ENCODE data around the gene MEIOSIN. TPM values are rescaled to one million over a fixed set of nuclear protein-coding genes. Genes with fewer than 3 reads are reported as not detected.

The MEIOSIN gene
- total and polyA plus RNA-seq, 2 of the 13 experiments (the other 11 are each of a cell fraction or from before 2014, with no cell fraction given): not detected

DNA sequence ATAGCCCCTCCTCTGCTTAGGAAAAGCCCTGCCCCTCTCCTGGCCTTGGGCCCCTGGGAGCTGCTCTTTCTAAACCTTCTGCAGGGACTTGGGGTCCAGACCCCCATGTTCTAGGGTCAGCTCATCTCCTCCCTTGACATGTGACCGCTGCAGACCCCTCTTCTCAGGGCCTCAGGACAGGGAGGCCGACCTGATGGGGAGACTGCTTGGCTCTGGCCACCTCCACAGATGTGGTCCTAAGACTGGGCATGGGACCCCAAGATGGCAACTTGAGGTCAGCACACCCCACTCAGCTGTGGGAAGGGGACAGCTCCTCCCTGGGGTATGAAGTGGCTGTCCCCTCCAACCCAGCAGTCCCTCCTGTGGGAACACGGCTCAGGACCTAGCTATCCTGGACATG lies 39.7 kb downstream of the MEIOSIN start:
- no peak for FAIRE-seq
- ChIA-PET CTCF (ENCODE audit: low intra/inter-chr PET ratio, low total read pairs) (no interaction called here), POLR2A (interaction anchor here (1.2 to 1.4 kb wide), 2 partner anchors 9 to 20 kb away, joined by 3 to 5 read pairs; partner anchors contain the start of genes DMPK and DMWD)

DNA sequence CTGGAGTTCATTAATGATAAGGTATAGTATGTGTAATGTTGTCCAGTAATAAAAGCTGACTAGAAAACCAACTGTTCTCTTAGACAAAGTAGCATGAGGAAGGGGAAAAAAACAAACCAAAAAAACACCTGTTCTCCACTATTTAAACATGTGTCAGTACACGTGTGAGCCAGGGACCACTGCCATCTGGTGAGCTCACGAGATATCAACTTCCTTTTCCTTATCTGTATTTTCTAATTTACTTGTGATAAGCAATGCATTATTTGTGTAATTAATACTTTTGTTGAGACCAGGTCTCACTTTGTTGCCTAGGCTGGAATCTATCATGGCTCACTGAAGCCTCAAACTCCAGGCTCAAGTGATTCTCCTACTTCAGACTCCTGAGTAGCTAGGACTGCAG lies 40.1 kb downstream of the MEIOSIN start:
- Histone ChIP-seq H3K9ac (ENCODE audit: insufficient read depth, low read depth, low read length) (no peak overlapping the region), H3K36me3 (replicated peaks in 1 of 2; ENCODE audit: control insufficient read depth in 1 of 2, insufficient read depth in 2 of 2, low read length in 2 of 2) (peaks cover 2 to 4% of the 10 kb centered on the region in 2 experiments; a peak in 2 of 5 replicates), H3K79me2 (ENCODE audit: insufficient read depth, low read length) (no peaks in the 10 kb centered on the region), H3K4me2 (ENCODE audit: low read depth, low read length) (no peak overlapping the region), H4K20me1 (ENCODE audit: insufficient read depth, low read length) (no peaks in the 10 kb centered on the region), H3K4me3 (replicated peaks in 1 of 3; ENCODE audit: insufficient read depth in 1 of 3, low read depth in 2 of 3, low read length in 3 of 3) (no peak overlapping the region), H3K27ac (ENCODE audit: extremely low read length, insufficient read depth, low read length) (no peak overlapping the region), H3K9me3 (ENCODE audit: low read length) (no peaks in the 10 kb centered on the region), H3K4me1 (ENCODE audit: insufficient read depth, low read length) (peaks cover 18% of the 10 kb centered on the region), H3K27me3 (ENCODE audit: control insufficient read depth in 1 of 2, insufficient read depth in 2 of 2, low read length in 2 of 2) (no peaks in the 10 kb centered on the region), H2AFZ (ENCODE audit: low read length) (no peak overlapping the region)
- intact Hi-C loops (cut with micrococcal nuclease; ENCODE audit: unreplicated experiment): no loop called here
- no peak for DNase-seq (ENCODE audit: low spot score)
- BruUV-seq (replicated peaks): no TSS peak
- FAIRE-seq: no peak
- CTCF ChIA-PET (ENCODE audit: low intra/inter-chr PET ratio, low total read pairs): no interaction called here
- ATAC-seq: no peak
- POLR2A ChIA-PET: no interaction called here
- TF ChIP-seq MNT (IDR thresholded peaks at IDR 0.05) (0 out of 2 replicates have a peak, but pooled peaks have one; percentile 31), SRSF9 (IDR thresholded peaks at IDR 0.05; ENCODE audit: borderline replicate concordance, insufficient read depth, low read depth, low read length, poor library complexity, severe bottlenecking) (no peak), PRDM10 (CRISPR knock-in tag; IDR thresholded peaks at IDR 0.05; ENCODE audit: low read depth) (no peak)
- 90% methylated on average over 2 of the region's 2 CpGs for WGBS (ENCODE audit: low lambda C conversion rate)
- in situ Hi-C loops (cut with HindIII; ENCODE audit: extremely low pct_ligation_motif_present, low pct_unique_long_range_greater_than_20kb): no loop called here

More for the DNA sequence above, 39.7 kb downstream of the MEIOSIN start:
- Histone ChIP-seq H3K27ac (ENCODE audit: extremely low read length, insufficient read depth, low read length) (no peak overlapping the region), H3K36me3 (replicated peaks in 1 of 2; ENCODE audit: control insufficient read depth in 1 of 2, insufficient read depth in 2 of 2, low read length in 2 of 2) (peaks cover 2 to 4% of the 10 kb centered on the region in 2 experiments; a peak in 2 of 5 replicates), H3K79me2 (ENCODE audit: insufficient read depth, low read length) (peaks cover 2% of the 10 kb centered on the region), H3K4me3 (replicated peaks in 1 of 3; ENCODE audit: insufficient read depth in 1 of 3, low read depth in 2 of 3, low read length in 3 of 3) (no peak overlapping the region), H3K4me1 (ENCODE audit: insufficient read depth, low read length) (peaks cover 18% of the 10 kb centered on the region), H4K20me1 (ENCODE audit: insufficient read depth, low read length) (no peaks in the 10 kb centered on the region), H3K9ac (ENCODE audit: insufficient read depth, low read depth, low read length) (no peak overlapping the region), H3K27me3 (ENCODE audit: control insufficient read depth in 1 of 2, insufficient read depth in 2 of 2, low read length in 2 of 2) (no peaks in the 10 kb centered on the region), H3K4me2 (ENCODE audit: low read depth, low read length) (no peak overlapping the region), H3K9me3 (ENCODE audit: low read length) (no peaks in the 10 kb centered on the region), H2AFZ (ENCODE audit: low read length) (no peak overlapping the region)
- ATAC-seq: no peak
- BruUV-seq (replicated peaks): no TSS peak
- TF ChIP-seq ZNF563 (CRISPR knock-in tag; IDR thresholded peaks at IDR 0.05) (no peak), CENPT (CRISPR knock-in tag; IDR thresholded peaks at IDR 0.05; ENCODE audit: low read depth) (no peak)
- no peak for DNase-seq (ENCODE audit: low spot score)
- intact Hi-C loops (cut with micrococcal nuclease; ENCODE audit: unreplicated experiment): no loop called here
- WGBS (ENCODE audit: low lambda C conversion rate): 100% methylated on average over 1 of the region's 3 CpGs
- in situ Hi-C loops (cut with HindIII; ENCODE audit: extremely low pct_ligation_motif_present, low pct_unique_long_range_greater_than_20kb): no loop called here

Measured in HepG2 (cell line).